Activated CD4-positive, alpha-beta T cell treated with anti-CD3 and anti-CD28 coated beads, Interleukin-2, amount 50 U/mL, for 24 hours (primary cell): ENCODE measurements around the gene VPS50.
"Not testable (repeated sequence)": the region's sequence is repeated elsewhere in the genome, so short reads cannot be mapped to it uniquely, and the experiment has no call there.

Source experiments
- DNase-seq, 2 donors: peaks; one replicate each; pipeline ENCODE4 v3.0.0-alpha.2; 2020; ENCODE audit warnings: low read depth in 1 of 2, low spot score in 1 of 2

VPS50 gene

DNA sequence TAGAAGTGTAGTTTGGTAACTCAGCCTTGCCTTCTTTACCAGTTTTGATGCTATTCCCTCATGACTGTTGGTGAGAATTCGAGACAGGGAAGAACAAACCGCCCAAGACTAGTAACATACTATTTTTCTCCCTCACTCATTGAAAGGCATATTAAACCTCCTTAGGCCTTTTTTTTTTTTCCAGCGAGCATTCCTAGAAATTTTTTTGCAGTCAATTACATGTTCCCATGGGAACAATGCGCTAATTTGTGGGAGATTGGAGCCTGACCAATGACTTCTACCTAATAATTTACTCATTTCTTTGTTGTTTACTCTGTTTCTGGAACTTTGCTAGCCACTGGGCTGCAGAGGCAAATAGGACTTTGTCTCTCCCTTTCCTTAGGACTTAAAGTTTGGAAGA lies 6.0 kb downstream of the VPS50 start:
- DNase-seq = no peak

DNA sequence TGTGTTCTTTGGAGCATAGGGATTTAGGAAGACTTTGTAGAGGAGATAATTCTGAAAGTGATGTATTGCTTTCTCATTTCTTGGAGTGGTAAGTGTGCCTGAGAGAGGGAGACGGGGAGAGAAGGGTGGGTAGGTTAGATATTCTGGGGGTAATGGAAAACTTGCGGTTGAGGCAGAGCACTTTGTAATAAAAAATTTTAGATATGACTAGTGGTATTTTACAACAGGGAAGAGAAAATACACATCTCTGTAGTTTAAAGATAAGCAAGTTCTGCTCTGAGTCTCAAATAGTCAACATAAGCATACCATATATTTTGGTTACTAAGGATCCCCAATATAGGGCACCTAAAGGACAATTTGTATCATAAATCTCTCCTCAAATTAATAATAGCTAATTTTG lies 6.6 kb downstream of the VPS50 start:
- no peak for DNase-seq

DNA sequence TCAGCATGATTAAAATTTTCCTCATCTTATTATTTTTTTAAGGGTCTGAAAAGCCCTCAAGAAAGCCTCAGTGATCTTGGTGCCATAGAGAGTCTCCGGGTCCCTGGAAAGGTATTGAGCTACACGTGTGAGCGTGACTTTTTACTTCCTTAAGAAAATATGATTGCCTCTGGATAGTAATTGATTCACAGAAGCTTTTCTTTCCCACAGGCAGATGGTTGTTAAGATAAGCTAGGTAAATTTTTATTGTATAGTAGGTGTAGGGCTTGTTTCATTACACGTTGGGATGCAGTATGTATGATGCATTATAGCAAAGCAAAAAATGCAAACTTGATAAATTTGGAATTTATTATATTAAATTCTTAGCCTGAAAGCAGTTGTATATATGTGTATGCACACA lies 7.7 kb downstream of the VPS50 start:
- DNase-seq = no peak

DNA sequence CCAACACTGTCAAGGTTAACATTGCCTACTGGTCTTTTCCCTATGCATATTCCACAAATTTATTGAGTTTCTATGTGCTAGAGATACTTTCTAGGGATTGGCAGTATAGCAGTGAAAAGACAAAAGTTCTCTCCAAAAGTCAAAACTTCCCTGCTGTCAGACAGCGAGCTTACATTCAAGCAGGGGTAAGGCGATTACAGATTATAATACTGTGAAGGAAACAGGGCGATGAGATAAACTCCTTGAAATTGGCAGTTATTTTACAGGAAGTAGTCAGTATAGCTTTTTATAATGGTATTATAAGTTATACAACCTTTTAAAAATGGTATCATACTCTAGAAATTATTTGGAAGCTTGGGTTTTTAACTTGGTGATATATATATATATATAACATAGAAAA lies 9.9 kb downstream of the VPS50 start:
- no peak for DNase-seq

DNA sequence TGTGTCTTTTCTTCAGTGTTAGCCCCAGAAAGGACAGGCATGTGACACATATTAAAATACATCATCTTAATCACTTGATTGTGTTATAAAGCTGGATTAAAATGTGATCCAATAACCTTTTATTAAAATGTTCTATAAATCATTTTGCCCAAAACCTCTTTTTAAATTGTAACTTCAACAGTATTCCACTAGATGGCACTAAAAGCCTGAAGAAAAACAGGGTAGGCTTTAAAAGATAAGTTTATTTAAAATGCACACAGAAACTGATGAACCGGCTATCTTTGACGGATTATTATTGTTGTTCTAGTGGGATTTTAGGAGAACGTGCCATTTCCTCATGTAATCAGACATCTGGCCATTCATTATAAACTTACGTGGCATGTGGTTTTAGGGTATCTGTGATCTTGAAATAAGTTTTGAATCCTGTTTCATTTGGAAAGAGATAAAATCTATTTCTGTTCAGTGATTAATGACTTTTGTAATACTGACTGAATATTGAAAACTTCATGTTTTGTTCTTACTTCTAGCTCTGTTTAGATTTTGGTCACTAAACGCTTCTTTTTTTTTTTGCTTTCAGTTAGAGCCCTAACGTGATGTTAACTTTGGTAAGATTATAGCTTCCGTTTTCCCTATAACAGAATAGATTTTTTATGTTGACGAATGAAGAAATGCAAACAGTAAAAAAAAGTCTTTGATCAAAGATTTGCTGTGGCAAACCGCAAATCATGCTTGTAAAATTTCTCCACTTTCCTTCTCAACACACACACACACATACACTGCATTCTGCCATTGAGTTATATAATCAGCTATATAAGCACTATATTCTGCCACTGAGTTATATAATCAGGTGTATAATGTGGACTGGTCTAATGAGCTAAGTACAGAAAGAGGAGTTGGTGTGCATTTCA lies 13.6 kb downstream of the VPS50 start:
- DNase-seq = no peak

DNA sequence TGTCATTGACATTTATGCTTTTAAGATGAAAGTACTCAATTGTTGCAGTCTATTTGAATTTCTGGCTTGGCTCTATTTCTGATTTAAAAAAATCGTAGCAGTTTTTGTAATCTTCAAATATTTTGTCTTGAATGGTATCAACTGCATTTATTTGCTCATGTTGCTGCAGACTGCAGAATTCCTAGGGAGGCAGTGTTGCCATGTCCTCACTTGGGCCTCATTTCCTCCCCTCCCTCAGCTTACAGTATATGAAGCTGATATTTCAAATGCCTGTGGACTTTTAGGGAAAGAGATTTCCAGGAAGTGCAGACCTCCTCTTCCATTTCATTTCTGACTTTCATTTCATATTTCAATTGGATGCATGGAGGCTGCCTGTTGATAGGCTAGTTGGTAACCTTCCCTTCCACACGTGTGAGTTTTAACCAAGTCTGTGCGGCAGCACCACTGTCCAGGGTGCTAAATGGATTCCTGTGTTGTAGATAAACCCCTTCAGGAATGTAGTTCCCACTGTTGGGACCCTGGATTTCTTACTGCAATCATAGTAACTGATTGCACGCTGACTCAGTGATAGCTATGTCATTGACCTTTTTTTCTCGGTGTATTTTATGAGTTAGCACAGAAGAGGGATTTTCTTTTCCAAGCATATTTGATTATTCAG lies 17.5 kb downstream of the VPS50 start:
- DNase-seq = no peak

DNA sequence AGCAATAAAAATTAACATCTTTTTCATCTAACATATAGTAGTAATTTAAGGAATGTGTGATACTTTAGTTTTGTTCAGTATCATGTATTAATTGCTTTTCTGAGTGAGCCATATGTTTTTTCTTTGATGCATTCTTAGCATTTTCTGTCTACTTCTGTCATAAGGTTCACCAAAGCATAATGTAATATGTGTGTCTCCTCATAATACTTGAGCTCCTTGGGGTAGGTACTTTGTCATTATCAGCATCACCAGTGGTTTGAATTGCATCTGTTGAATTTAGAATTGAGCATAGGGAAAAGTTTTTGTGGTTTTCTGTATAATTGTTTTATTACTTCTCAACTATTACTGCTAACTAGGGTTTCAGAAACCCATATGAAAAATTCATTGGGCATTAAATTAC lies 26.5 kb downstream of the VPS50 start:
- no peak for DNase-seq

DNA sequence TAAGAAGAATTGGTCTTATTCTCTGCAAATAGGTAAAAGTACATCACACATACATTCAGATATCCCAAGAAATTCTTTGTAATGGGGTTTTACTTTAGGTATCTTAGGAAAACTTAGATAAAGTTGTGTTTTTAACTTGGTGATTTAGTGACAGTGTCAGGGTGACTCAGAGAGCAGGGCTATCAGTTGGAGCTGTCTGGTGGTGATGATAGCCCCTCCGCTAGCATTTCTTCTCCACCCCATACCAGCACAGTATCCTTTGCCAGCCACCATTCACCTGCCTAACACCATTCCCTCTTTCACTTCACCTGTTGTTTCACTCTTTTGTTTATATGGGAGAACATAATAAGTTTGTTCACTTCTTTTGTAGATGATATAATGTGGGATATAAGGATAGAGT lies 30.4 kb downstream of the VPS50 start:
- DNase-seq = no peak

DNA sequence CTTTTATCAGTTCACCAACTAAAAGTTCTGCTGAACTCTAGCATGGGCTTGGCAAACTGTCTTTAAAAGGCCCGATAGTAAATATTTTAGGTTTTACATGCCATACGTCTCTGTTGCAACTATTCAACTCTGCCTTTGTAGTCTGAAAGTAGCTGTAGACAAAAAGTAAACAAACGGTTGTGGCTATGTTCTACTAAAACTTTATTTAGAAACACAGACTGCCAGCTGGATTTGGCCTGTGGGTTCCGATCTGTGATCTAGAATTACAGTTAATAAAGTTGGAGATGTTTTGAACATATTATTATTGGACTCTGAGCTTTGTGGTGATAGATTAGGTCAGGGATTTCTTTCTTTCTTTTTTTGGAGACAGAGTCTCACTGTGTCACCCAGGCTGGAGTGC lies 33.1 kb downstream of the VPS50 start:
- DNase-seq = no peak

DNA sequence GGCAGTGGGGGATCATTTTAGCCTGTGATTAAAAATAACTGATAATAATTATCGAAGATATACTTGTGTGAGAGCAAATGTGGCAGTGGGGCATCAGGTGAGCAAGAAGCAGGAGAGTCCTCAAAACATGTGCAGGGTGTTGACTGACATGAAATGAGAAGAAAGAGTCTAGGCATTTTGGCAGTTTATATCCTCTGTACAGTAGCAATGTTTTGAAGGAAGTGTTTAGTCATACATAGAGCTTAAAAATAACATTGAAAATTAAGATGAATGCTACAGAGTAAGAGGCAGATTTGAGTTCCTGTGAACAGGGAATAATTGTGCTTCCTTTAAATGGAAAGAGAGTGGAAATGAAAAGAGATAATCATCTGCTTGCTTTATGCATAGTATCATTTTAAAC lies 47.4 kb downstream of the VPS50 start:
- no peak for DNase-seq

DNA sequence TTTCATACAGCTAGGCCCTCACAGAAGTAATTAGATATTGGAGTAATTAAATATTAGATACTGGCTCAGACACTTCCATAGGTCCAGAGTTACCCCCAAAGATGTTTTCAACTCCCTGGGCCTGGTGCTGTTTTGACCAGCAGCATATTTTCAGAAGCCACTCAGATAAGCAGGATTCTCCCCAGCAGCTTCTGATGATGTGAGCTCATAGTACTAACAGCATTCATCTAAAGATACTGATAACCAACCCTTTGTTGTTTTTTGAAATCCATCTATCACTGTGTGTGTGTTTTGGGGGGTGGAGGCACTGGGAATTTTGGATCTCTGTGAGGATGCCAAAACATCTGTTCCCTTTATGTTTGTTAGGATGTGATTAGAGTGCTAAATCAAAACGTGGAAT lies 52.7 kb downstream of the VPS50 start:
- no peak for DNase-seq

DNA sequence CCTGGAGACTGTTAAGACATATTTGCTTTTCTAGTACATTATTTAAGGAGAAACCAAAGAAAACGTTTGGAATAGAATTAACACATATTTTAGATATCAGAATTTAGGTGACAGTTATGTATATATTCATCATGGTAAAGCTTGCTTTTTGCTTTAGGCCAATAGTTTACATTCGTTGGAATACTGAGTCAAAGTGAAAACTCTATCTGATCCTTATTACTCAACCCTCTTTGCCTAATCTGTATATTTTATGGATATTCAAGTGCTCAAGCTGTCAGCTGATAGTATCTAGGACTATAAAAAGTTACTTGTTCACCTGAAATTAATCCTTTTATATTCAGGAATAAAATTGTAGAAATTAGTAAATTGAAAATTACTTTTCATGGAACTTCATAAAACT lies 61.1 kb downstream of the VPS50 start:
- DNase-seq = no peak

DNA sequence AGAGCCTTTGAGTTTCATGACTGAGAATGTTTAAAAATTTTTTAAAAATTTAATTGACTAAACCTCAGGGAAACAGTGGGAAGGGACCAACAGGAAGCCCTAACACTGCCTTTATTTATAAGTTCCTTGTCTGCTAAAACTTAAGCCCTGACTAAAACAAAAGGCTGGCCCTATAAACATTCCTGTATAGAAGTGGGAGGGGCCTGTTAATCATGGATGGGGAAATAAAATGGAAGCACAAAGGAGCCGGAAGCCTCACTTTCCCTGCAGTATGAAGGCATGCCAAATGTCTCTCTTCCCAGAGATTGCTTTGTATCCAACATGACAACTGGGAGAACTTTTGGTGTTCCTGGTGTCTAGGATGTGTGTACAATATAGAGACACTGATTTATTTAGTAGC lies 66.0 kb downstream of the VPS50 start:
- no peak for DNase-seq

DNA sequence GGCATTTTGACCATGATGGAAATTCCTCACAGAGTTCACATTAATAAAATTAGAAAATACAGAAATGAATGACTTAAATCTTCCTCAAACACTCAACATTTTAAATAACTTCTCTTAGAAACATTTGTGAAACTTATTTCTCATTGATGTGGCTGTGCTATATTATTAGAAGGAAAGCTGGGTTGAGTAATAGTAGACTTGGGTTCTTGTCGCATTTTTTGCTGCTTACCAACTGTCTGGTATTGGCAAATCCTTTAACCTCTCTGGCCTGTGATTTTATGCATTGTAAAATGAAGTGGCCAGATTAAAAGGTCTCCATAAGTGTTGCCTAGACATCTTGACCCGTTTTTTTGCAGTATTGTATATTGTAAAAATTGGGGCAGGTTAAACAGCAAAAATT lies 66.5 kb downstream of the VPS50 start:
- DNase-seq = no peak

DNA sequence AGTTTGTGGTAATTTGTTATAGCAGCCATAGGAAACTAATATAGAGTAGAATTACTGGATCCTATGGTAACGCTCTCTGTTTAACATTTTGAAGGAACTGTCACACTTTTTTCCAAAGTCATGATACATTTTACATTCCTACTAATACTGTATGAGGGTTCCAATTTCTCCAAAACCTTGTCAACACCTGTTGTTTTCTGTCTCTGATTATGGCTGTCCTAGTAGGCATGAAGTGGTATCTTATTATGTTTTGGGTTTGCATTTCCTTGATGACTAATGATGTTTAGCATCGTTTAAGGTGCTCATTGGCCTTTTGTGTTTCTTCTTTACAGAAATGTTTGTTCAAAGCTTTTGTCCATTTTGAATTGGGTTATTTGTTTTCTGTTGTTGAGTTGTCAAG lies 69.6 kb downstream of the VPS50 start:
- no peak for DNase-seq

DNA sequence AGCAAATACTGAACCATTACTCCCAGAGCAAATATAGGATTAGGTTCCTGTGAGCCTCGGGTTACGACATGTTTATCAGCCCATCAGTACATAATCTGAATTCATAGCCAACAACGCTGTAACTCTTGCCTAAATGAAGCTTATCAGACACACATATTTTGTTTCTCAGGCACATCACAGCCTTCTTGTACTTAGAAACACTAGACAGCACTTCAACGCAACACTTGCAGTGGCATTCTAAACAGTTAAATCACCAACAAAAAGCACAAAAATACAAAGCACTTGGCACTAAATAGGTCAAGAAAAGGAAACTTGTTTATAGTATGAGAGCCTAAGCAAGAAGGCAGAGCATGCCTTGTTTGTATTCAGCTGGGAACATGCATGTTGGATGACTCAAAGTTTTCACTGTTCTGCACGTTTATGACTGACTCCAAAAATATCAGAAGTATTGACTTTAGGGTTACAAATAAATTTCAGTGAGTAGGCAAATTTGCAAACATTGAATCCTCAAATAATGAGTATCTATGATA lies 75.0 kb downstream of the VPS50 start:
- DNase-seq = no peak

DNA sequence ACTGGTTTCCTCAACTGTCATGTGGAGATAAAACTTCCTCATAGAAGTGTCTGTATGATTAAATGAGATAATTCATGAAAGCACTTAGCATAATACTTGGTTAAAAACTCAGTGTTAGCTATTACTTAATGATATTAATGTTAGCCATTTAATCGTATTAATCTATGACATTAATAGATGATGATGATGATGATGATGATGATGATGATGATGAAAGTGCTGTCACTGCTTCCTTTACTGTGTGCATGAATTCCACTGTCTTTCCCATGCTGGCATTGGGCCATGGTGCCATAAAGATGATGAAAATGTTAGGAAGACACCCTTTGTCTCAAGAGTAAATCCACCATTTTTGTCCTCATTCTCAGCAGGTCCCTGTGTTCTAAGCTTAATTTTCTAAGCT lies 75.8 kb downstream of the VPS50 start:
- DNase-seq = no peak

DNA sequence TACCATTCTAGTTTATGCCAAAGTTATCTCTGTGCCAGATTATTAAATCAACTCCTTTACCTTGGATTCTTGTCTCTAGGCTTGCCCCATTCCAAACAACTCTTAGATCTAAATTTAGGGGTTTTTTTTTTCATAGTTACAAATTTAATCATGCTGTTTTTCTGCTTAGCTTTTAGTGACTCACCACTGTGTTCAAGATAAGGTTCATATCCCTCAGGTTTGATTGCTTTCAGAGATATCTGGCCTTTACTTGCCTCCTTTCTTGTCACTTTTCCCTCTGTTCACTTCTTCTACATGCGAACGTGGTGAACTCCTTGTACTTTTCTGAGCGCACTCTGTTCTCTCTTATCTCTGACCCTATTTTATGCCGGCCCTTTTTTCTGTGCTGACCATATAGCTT lies 78.2 kb downstream of the VPS50 start:
- no peak for DNase-seq

DNA sequence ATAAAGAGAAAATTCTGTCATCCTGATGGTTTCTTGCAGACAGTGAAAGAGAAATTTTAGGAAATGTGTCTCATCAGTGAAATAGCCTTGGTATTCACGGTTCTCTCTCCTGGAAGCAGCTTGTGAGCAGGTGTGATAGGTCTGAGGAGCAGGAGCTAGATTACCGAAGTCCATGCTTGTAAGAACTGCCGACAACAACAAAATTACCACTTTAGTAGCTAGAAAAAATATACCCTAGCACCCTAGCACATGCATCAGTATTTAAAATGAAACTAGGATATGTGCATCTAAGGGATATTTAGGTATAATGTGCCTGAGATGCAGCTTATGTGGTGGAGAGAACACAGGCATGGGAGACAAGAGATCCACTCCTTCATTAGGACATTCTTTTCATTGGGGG lies 82.3 kb downstream of the VPS50 start:
- DNase-seq = no peak

DNA sequence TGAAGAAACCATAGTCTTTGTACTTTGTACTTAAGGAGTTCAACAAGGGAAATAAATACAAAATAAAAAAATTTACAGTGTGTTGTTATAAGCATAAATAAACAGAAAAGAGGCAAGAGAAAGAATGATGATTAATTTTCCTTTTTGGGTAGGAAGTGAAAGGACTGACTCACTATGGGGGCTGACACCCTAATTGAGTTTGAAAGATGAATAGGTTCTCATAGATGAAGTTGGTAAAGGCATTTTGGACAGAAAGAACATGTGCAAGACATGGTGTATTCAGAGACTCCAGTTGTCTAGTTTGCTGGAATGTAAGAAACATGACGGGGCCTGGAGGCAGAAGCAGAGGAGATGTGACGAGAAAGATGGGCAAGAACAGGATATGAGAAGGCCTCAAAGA lies 83.7 kb downstream of the VPS50 start:
- DNase-seq = no peak

DNA sequence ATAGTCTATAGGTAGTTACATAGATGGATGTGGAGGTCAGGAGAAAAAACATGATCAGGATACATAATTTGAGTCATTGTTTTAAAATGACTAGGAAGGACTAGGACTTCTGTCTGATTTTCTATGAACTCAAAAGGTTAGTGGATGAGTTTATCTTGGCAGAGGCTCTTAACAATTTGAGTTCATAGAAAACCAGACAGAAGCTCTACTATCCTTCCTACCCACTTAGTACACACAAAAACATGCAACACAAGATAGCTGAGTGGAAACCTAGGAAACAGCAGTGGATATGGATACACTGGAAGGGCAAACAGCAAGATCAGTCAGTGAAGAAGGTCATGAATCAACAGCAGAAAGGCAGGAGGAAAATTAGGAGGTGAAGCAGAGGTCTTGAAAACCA lies 84.6 kb downstream of the VPS50 start:
- DNase-seq = no peak

DNA sequence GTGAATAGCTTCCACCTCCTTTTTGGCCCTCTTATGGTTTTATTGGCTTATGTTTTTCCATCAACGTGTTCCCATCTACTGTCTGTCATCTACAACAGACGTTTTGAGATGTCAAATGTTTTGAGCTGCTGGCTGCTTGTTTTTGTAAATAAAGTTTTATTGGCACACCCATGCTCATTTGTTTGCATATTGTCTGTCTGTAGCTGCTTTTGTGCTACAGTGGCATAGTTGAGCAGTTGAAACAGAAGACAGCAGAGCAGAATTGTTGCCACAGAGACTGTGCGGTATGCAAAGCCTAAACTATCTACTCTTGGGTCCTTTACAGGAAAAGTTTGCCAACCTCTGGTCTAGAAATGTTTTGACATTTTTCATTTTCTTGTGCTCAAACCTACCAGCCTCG lies 88.7 kb downstream of the VPS50 start:
- DNase-seq = no peak

DNA sequence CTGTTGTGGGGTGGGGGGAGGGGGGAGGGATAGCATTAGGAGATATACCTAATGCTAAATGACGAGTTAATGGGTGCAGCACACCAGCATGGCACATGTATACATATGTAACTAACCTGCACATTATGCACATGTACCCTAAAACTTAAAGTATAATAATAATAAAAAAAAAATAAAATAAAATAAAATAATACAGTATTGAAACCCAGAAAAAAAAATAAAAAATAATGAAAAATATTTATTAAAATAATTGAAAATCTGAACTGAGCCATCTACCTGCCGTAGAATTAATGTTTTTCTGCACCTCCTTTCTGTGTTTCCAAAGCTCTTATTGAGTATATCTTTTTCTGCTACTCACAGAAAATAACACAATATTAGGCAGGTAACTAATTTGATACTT lies 94.1 kb downstream of the VPS50 start:
- DNase-seq = not testable (repeated sequence)
